DND-41 (cell line): ENCODE data around the gene AMFR.

Experiments used
- EZH2 ChIP-seq: IDR thresholded peaks from 3 replicates; pipeline ENCODE4 v1.6.1; 2012; ENCODE audit warnings: borderline replicate concordance, low read depth, mild to moderate bottlenecking, moderate library complexity, low read length, inconsistent platforms; ENCODE audit not compliant: severe bottlenecking
- TF ChIP-seq, protein P1 (sequence below): IDR thresholded peaks from 2 replicates; pipeline ENCODE4 v1.5.1; 2012; ENCODE audit warnings: borderline replicate concordance, low read length, moderate library complexity, mild to moderate bottlenecking; ENCODE audit not compliant: poor library complexity, severe bottlenecking; ENCODE audit errors: extremely low read depth

DNA sequence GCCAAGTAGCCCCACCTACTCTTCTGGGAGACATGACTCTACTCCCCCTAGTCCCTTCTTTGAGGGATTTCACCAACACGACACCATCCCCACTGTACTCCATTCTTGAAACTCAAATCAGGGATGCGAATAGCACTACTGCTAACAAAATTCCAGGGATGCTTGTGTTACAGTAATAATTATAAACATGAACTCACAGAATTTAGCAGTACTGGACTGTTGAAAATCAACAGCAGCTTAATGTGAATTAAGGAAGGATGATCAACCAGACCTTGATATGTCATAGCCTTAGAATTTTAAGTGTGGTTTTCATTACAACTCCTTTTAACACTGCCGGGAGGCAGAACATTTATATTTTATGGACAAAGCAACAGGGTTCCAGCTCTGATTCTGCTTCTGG lies 37.9 kb downstream of the AMFR start:
- TF ChIP-seq, protein P1, sequence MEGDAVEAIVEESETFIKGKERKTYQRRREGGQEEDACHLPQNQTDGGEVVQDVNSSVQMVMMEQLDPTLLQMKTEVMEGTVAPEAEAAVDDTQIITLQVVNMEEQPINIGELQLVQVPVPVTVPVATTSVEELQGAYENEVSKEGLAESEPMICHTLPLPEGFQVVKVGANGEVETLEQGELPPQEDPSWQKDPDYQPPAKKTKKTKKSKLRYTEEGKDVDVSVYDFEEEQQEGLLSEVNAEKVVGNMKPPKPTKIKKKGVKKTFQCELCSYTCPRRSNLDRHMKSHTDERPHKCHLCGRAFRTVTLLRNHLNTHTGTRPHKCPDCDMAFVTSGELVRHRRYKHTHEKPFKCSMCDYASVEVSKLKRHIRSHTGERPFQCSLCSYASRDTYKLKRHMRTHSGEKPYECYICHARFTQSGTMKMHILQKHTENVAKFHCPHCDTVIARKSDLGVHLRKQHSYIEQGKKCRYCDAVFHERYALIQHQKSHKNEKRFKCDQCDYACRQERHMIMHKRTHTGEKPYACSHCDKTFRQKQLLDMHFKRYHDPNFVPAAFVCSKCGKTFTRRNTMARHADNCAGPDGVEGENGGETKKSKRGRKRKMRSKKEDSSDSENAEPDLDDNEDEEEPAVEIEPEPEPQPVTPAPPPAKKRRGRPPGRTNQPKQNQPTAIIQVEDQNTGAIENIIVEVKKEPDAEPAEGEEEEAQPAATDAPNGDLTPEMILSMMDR: no peak
- no peak for TF ChIP-seq EZH2
